HG03439 (cell line): ENCODE data around the gene PARD3.
"Not testable (repeated sequence)": the region's sequence is repeated elsewhere in the genome, so short reads cannot be mapped to it uniquely, and the experiment has no call there.

ENCODE experiments used
- ATAC-seq: cut with Tn5 transposase; IDR thresholded peaks from one replicate; pipeline ENCODE4 v1.9.1; 2021; ENCODE audit warnings: mild to moderate bottlenecking, moderate library complexity; ENCODE audit not compliant: unreplicated experiment

PARD3 gene

GRCh38 chr10:34655286-34656170, 159.6 kb downstream of the PARD3 start:
- ATAC-seq = no peak

- ATAC-seq = no peak
Observed at GRCh38 chr10:34654211-34654610, 160.9 kb downstream of the PARD3 start.

GRCh38 chr10:34653530-34653929, 161.6 kb downstream of the PARD3 start:
- ATAC-seq = no peak

- no peak for ATAC-seq
Observed at GRCh38 chr10:34651416-34652195, 163.5 kb downstream of the PARD3 start.

- no peak for ATAC-seq
Observed at GRCh38 chr10:34650156-34650555, 164.9 kb downstream of the PARD3 start.

GRCh38 chr10:34649385-34649784, 165.7 kb downstream of the PARD3 start:
- ATAC-seq = no peak

- no peak for ATAC-seq
Observed at GRCh38 chr10:34648919-34649318, 166.2 kb downstream of the PARD3 start.

- no peak for ATAC-seq
Observed at GRCh38 chr10:34647875-34648865, 166.9 kb downstream of the PARD3 start.

GRCh38 chr10:34647160-34647559, 167.9 kb downstream of the PARD3 start:
- no peak for ATAC-seq

- no peak for ATAC-seq
Observed at GRCh38 chr10:34646331-34646730, 168.8 kb downstream of the PARD3 start.

GRCh38 chr10:34644815-34645214, 170.3 kb downstream of the PARD3 start:
- ATAC-seq = not testable (repeated sequence)

- ATAC-seq = no peak
Observed at GRCh38 chr10:34644224-34644623, 170.9 kb downstream of the PARD3 start.

GRCh38 chr10:34643620-34644019, 171.5 kb downstream of the PARD3 start:
- no peak for ATAC-seq

GRCh38 chr10:34641913-34642558, 173.1 kb downstream of the PARD3 start:
- ATAC-seq = no peak

GRCh38 chr10:34641147-34641912, 173.8 kb downstream of the PARD3 start:
- ATAC-seq = no peak

- ATAC-seq = no peak
Observed at GRCh38 chr10:34638406-34639054, 176.6 kb downstream of the PARD3 start.

- peak; percentile 76 for ATAC-seq
Observed at GRCh38 chr10:34637418-34637911, 177.6 kb downstream of the PARD3 start.

- ATAC-seq = no peak
Observed at GRCh38 chr10:34635111-34635510, 180.0 kb downstream of the PARD3 start.

GRCh38 chr10:34633374-34633773, 181.7 kb downstream of the PARD3 start:
- no peak for ATAC-seq
